ENCODE results near the gene PFKFB2. TPM values are rescaled to one million over a fixed set of nuclear protein-coding genes. Genes with fewer than 3 reads are reported as not detected.

The PFKFB2 gene
- total RNA-seq, 6 experiments from 2014 or later = 2.9 to 6.1 (median 5.1) TPM

DNA sequence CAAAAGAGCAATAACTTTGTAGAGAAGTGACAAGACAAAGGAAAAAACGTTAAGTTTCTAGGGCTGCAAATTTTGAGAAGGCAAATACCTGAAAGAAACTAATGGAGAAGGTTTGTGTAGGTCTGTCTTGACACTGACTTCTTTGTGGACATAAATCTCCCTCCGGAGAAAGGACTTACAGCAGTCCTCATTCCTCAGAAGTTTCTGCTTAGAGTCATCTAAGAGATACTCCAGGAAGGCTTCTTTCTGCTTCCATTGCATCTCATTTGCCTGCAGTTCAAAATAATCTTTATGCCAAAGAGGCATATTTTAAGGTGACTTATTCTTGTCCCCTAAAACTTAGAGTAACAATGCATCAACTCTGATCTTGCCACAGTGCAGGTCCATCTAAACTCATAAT is 31.2 kb downstream of the PFKFB2 start:
- H3K36me3 ChIP-seq = no peaks in the 10 kb centered on the region
- H3K27ac ChIP-seq = no peak overlapping the region
- no peak overlapping the region for H3K4me3 ChIP-seq
- WGBS (ENCODE audit: insufficient coverage, low coverage, low lambda C conversion rate, missing lambda C conversion rate) = 54% methylated on average over 2 of the region's 2 CpGs
- intact Hi-C loops (cut with DNase I) = no loop called here
- H3K27me3 ChIP-seq = no peaks in the 10 kb centered on the region
- ATAC-seq = no peak
- DNase-seq = no peak
- no peak for TF ChIP-seq CTCF (IDR thresholded peaks at IDR 0.05)
- TF ChIP-seq POLR2A (IDR thresholded peaks at IDR 0.05) = no peak
- H3K4me1 ChIP-seq = peaks cover 0 to 33% (median 17%) of the 10 kb centered on the region in 4 donors
- H3K9me3 ChIP-seq = no peaks in the 10 kb centered on the region

DNA sequence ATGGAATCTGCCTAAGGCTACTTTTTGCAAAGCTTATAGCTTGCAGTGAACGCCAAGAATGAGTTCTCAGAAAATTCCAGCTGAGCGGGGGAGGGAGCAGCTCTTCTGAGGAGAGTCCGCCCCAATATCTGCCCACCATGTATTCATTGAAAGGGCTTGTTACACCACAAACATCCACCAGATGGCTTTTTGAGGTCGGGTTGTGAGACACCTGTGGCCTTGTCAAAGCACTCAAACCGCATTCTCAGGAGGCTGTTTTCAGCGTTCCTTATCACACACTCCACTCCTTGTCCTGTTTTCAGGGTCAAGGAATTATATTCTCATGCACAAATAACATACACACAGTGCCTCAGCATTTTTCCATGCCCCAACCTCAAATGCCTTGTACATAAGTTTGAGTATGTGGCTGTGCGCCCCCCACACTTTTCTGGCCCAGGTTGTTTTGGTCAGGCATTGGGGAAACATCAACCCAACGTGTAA is 31.7 kb downstream of the PFKFB2 start:
- DNase-seq (no peak), ATAC-seq (peak; percentile 45 to 59 (median 50))
- no peaks in the 10 kb centered on the region for H3K27me3 ChIP-seq
- peaks cover 0 to 33% (median 17%) of the 10 kb centered on the region in 4 donors for H3K4me1 ChIP-seq
- no peaks in the 10 kb centered on the region for H3K36me3 ChIP-seq
- H3K4me3 ChIP-seq = no peak overlapping the region
- H3K9me3 ChIP-seq = no peaks in the 10 kb centered on the region
- peak; percentile 56 to 69 (median 62) for TF ChIP-seq CTCF (IDR thresholded peaks at IDR 0.05)
- TF ChIP-seq POLR2A (IDR thresholded peaks at IDR 0.05) = no peak
- WGBS (ENCODE audit: insufficient coverage, low coverage, low lambda C conversion rate, missing lambda C conversion rate) = 20% methylated on average over 8 of the region's 8 CpGs
- peak overlapping the region in 1 of 3 donors; percentile 26 for H3K27ac ChIP-seq
- intact Hi-C loops (cut with DNase I) = no loop called here

DNA sequence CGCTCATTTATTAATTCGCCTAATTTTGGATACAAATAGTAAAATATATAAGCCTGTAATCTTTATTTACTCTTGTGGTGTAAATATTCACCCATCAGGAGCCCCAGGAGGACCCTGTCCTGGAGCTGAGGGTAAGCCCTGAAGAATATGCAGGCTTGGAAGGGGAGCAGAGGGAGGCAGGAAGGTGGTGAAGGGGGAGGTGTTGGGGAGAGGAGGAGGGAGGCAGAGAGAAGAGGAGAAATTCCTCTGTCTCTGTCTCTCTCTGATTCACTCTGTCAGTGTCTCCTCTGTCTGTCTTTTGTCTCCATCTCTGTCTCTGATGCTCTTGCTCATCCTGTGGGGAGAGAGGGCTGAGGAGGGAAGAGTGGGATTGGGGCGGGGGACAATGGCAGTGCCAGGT is 32.8 kb downstream of the PFKFB2 start:
- DNase-seq (no peak), ATAC-seq (no peak)
- Histone ChIP-seq H3K36me3 (no peaks in the 10 kb centered on the region), H3K4me3 (no peak overlapping the region), H3K4me1 (peaks cover 0 to 33% (median 17%) of the 10 kb centered on the region in 4 donors), H3K27me3 (no peaks in the 10 kb centered on the region), H3K27ac (no peak overlapping the region), H3K9me3 (no peaks in the 10 kb centered on the region)
- intact Hi-C loops (cut with DNase I) = no loop called here
- WGBS (ENCODE audit: insufficient coverage, low coverage, low lambda C conversion rate, missing lambda C conversion rate) = 37% methylated on average over 2 of the region's 3 CpGs
- no peak for TF ChIP-seq POLR2A (IDR thresholded peaks at IDR 0.05)

GRCh38 chr1:207088161-207088560 is 35.1 kb downstream of the PFKFB2 start:
- intact Hi-C loops (cut with DNase I) = no loop called here
- Histone ChIP-seq H3K4me1 (peaks cover 0 to 41% (median 19%) of the 10 kb centered on the region in 4 donors), H3K9me3 (no peaks in the 10 kb centered on the region), H3K36me3 (peaks cover 0 to 13% (median 6%) of the 10 kb centered on the region in 4 donors), H3K27ac (peak overlapping the region; percentile 80 to 95 (median 88)), H3K27me3 (no peaks in the 10 kb centered on the region), H3K4me3 (no peak overlapping the region)
- TF ChIP-seq CTCF (IDR thresholded peaks at IDR 0.05) = no peak
- no peak for TF ChIP-seq POLR2A (IDR thresholded peaks at IDR 0.05)
- no peak for DNase-seq
- no peak for ATAC-seq
- WGBS (ENCODE audit: insufficient coverage, low coverage, low lambda C conversion rate, missing lambda C conversion rate) = 53% methylated on average over 2 of the region's 2 CpGs

DNA sequence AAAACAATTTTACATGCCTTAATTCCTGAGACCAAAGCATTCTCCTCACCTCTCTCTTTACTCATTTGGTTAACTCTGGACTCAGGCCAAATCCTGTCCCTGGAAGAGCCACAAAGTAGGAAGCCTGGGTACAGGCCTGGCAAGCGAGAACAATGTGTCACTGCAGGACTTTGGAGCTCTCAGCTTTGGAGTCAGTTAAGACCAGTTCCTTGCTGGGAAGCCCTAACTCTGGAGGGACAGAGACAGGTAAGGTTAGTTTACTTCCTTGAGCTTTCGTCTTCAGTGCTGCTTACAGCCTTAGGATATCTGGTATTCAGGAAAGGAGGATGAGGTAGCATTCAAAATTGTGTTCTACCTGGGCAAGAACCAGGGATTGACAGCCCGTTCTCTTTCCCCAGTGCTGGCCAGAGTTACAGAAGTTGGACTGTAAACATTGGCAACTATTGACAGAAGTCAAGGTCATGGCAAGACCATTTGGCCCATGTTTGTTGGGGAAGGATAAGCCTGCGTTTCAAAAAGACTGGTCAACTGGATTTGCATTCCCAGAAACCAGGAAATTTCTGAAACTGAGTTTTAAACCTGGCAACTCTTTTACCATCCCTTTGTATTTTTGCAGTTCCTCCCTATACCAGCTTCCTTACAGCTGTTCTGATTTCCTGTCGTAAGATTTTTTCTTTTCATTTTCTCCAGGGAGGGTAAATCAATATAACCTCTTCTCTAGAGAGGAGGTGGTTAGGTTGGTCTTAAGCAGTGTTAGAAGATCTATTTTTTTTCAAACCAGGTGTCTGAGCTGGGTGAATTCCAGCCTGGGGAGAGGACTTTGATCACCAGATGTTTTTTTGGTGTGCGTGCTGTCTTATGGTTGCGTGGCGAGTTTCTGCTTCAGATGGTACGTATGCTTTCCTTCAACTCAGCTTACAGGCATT is 35.9 kb downstream of the PFKFB2 start, which contains the start of gene C4BPB:
TSS of gene C4BPB (plus strand) at position 160 of the 926 bp plus-strand sequence. CDS start at position 832, 672 bp downstream.
- Histone ChIP-seq H3K36me3 (peaks cover 0 to 21% (median 7%) of the 10 kb centered on the region in 4 donors), H3K27me3 (no peaks in the 10 kb centered on the region), H3K27ac (peak within 1 kb of the TSS; percentile 80 to 95 (median 88)), H3K4me3 (peak within 1 kb of the TSS; percentile 39 to 60 (median 58)), H3K4me1 (peaks cover 0 to 49% (median 19%) of the 10 kb centered on the region in 4 donors), H3K9me3 (no peaks in the 10 kb centered on the region)
- ATAC-seq (peak; percentile 78 to 89 (median 84)), DNase-seq (peak; percentile 50 to 85 (median 72))
- 18% methylated on average over 9 of the region's 9 CpGs for WGBS (ENCODE audit: insufficient coverage, low coverage, low lambda C conversion rate, missing lambda C conversion rate)
- intact Hi-C loops (cut with DNase I) = no loop called here
- TF ChIP-seq CTCF (IDR thresholded peaks at IDR 0.05) = no peak
- peak; percentile 43 for TF ChIP-seq POLR2A (IDR thresholded peaks at IDR 0.05)
